Measurements from ENCODE around the gene WNK4. TPM values are rescaled to one million over a fixed set of nuclear protein-coding genes. Genes with fewer than 3 reads are reported as not detected.

The WNK4 gene
- total RNA-seq, 1 donor from 2014 or later: not detected

GRCh38 chr17:42796066-42796758, 15.8 kb downstream of the WNK4 start:
- Histone ChIP-seq H3K27me3 (no peaks in the 10 kb centered on the region), H3K36me3 (peaks cover 0 to 16% of the 10 kb centered on the region in 2 donors), H3K4me1 (peaks cover 3 to 12% of the 10 kb centered on the region in 2 donors), H3K4me3 (no peak overlapping the region), H3K9me3 (no peaks in the 10 kb centered on the region), H3K27ac (no peak overlapping the region)
- no peak for DNase-seq (ENCODE audit: low spot score in 2 of 2)
- intact Hi-C loops (cut with DNase I): no loop called here
- no peak for TF ChIP-seq CTCF (IDR thresholded peaks at IDR 0.05)

GRCh38 chr17:42797067-42798007, 16.9 kb downstream of the WNK4 start:
- H3K27me3 ChIP-seq: no peaks in the 10 kb centered on the region
- H3K36me3 ChIP-seq: peaks cover 0 to 16% of the 10 kb centered on the region in 2 donors
- H3K27ac ChIP-seq: no peak overlapping the region
- peak overlapping the region; percentile 59 to 78 for H3K4me3 ChIP-seq
- H3K4me1 ChIP-seq: peaks cover 3 to 12% of the 10 kb centered on the region in 2 donors
- no peak for TF ChIP-seq CTCF (IDR thresholded peaks at IDR 0.05)
- intact Hi-C loops (cut with DNase I): no loop called here
- H3K9me3 ChIP-seq: no peaks in the 10 kb centered on the region
- no peak for DNase-seq (ENCODE audit: low spot score in 2 of 2)

DNA sequence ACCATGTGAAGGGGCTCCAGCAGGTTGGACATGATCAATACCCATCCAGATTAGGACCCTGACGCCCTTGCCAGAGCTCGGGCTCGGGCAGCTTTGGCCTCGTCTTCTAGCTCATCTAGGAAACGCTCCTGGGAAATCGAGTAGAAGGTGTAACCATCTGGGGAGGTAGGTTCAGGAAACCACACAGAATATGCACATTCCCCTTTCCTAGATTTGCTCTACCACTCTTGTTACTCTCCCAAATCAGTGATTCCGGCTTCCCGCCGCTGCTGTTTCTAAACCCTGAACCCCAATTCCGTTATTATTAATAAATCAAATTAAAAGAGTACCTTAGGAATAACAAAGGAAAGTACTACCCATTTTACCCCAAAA, 17.6 kb downstream of the WNK4 start:
- TF ChIP-seq CTCF (IDR thresholded peaks at IDR 0.05): no peak
- H3K4me3 ChIP-seq: peak overlapping the region; percentile 59 to 78

DNA sequence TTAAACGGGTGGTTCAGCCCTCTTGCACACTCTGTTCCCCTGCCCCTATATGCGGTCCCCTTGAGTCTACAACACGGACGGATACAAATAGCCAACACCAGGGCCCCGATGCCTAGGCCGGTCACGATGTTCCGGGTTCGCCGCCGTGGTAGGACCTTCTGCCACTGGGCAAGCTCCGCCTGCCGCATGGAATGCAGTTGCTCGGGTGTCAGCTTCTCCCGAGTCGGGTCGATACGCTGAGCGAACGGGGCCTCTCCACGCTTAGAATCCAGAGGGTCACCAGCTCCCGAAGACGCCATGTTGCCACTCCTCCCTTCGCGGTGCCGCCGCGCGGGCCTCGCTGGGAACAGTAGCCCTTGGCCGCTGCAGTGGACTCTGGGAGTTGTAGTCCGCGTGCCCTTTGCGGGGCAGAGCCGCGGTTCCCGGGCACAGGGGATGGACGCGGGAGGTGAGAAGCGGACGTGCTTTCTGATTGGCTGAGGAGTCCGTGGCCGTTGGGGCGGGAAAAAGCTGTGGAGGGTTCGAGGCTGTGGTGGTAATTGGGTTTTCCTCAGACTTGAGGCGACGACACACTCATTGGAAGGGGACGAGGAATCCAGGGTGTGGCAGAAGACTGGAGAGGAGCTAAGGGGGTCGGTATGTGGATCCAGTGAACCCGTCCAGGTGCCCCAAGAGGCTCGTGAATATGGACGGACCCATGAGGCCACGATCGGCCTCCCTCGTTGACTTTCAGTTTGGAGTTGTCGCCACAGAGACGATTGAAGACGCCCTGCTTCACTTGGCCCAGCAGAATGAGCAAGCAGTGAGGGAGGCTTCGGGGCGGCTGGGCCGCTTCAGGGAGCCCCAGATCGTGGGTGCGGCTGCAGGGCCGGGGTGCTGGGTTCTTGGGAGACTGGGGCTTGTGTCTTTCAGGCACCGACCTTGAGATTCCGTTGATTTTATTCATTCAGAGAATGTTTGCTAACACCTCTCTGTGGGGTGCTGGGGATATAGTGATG, 18.3 kb downstream of the WNK4 start, which contains the start of the genes CNTD1 and COA3:
Gene CNTD1 (plus strand): TSS at position 479 of the 998 bp plus-strand sequence. CDS start 207 bp downstream, at position 686.
Gene COA3 (minus strand): TSS at position 322 of the 998 bp plus-strand sequence. CDS start 23 bp downstream, at position 299.
- Histone ChIP-seq H3K36me3 (peaks cover 0 to 16% of the 10 kb centered on the region in 2 donors), H3K27ac (peak within 1 kb of the TSS in 1 of 2 donors; percentile 45)

More for the DNA sequence above, 17.6 kb downstream of the WNK4 start:
- peak overlapping the region in 1 of 2 donors; percentile 45 for H3K27ac ChIP-seq
- intact Hi-C loops (cut with DNase I): no loop called here
- H3K4me1 ChIP-seq: peaks cover 3 to 12% of the 10 kb centered on the region in 2 donors
- DNase-seq (ENCODE audit: low spot score in 2 of 2): no peak
- H3K36me3 ChIP-seq: peaks cover 0 to 16% of the 10 kb centered on the region in 2 donors
- no peaks in the 10 kb centered on the region for H3K9me3 ChIP-seq
- no peaks in the 10 kb centered on the region for H3K27me3 ChIP-seq

More for the DNA sequence above, 18.3 kb downstream of the WNK4 start, which contains the start of the genes CNTD1 and COA3:
- H3K9me3 ChIP-seq: no peaks in the 10 kb centered on the region
- TF ChIP-seq CTCF (IDR thresholded peaks at IDR 0.05): no peak
- no peaks in the 10 kb centered on the region for H3K27me3 ChIP-seq
- peaks cover 3 to 12% of the 10 kb centered on the region in 2 donors for H3K4me1 ChIP-seq
- intact Hi-C loops (cut with DNase I): no loop called here
- peak; percentile 39 to 92 for DNase-seq (ENCODE audit: low spot score in 2 of 2)
- peak within 1 kb of the TSS; percentile 59 to 78 for H3K4me3 ChIP-seq

Measured in ascending aorta (tissue), 2 donors.